ENCODE results near the gene PLEKHG3. TPM values are rescaled to one million over a fixed set of nuclear protein-coding genes. Genes with fewer than 3 reads are reported as not detected.

The PLEKHG3 gene
- total and polyA plus RNA-seq, 4 donors: 8.4 to 21.3 (median 14.6) TPM

GRCh38 chr14:64795211-64795610, 91.0 kb downstream of the PLEKHG3 start:
- no peak overlapping the region for H3K4me3 ChIP-seq (ENCODE audit: low read depth in 1 of 3, low read length in 3 of 3)
- H3K9me3 ChIP-seq (ENCODE audit: control insufficient read depth in 4 of 4, low read length in 3 of 4): no peaks in the 10 kb centered on the region
- DNase-seq (ENCODE audit: low spot score): no peak
- H3K9ac ChIP-seq (ENCODE audit: low read depth in 1 of 2, low read length in 2 of 2): no peak overlapping the region
- no peak for TF ChIP-seq NR2F2 (IDR thresholded peaks at IDR 0.05)
- TF ChIP-seq REST (IDR thresholded peaks at IDR 0.05): no peak
- no peak for TF ChIP-seq ZBTB33 (IDR thresholded peaks at IDR 0.05)
- TF ChIP-seq RAD21 (IDR thresholded peaks at IDR 0.05): no peak
- TF ChIP-seq HNF4G (IDR thresholded peaks at IDR 0.05): no peak
- TF ChIP-seq EGR1 (IDR thresholded peaks at IDR 0.05; ENCODE audit: low read depth in 2 of 2): no peak
- TF ChIP-seq YY1 (IDR thresholded peaks at IDR 0.05): no peak
- TF ChIP-seq FOXA2 (IDR thresholded peaks at IDR 0.05): no peak
- no peak for TF ChIP-seq CTCF (IDR thresholded peaks at IDR 0.05; ENCODE audit: low read depth, low read length, missing input control)
- no peak for TF ChIP-seq RXRA (IDR thresholded peaks at IDR 0.05)
- no peak for TF ChIP-seq SP1 (IDR thresholded peaks at IDR 0.05)
- TF ChIP-seq ATF3 (IDR thresholded peaks at IDR 0.05): no peak
- TF ChIP-seq JUND (IDR thresholded peaks at IDR 0.05): no peak
- TF ChIP-seq TAF1 (conservative IDR thresholded peaks at IDR 0.05): no peak
- TF ChIP-seq FOXA1 (IDR thresholded peaks at IDR 0.05): no peak
- no peak for TF ChIP-seq MAX (IDR thresholded peaks at IDR 0.05)
- no peak for TF ChIP-seq GABPA (IDR thresholded peaks at IDR 0.05 in 1 of 2, conservative IDR thresholded peaks at IDR 0.05 in 1 of 2)
- H3K4me1 ChIP-seq (ENCODE audit: control insufficient read depth in 4 of 4, insufficient read depth in 4 of 4, low read length in 3 of 4): no peaks in the 10 kb centered on the region
- H3K27me3 ChIP-seq (ENCODE audit: control insufficient read depth in 4 of 4, insufficient read depth in 4 of 4, low read length in 3 of 4): no peaks in the 10 kb centered on the region
- H3K27ac ChIP-seq (ENCODE audit: low read depth in 1 of 2, low read length in 2 of 2): no peak overlapping the region
- no peaks in the 10 kb centered on the region for H3K36me3 ChIP-seq (ENCODE audit: control insufficient read depth in 4 of 4, insufficient read depth in 3 of 4, low read depth in 1 of 4, low read length in 3 of 4)
- 96% methylated on average over 16 of the region's 16 CpGs for WGBS

- H3K36me3 ChIP-seq (ENCODE audit: control insufficient read depth in 4 of 4, insufficient read depth in 3 of 4, low read depth in 1 of 4, low read length in 3 of 4): no peaks in the 10 kb centered on the region
- H3K4me1 ChIP-seq (ENCODE audit: control insufficient read depth in 4 of 4, insufficient read depth in 4 of 4, low read length in 3 of 4): no peaks in the 10 kb centered on the region
- no peak overlapping the region for H3K9ac ChIP-seq (ENCODE audit: low read depth in 1 of 2, low read length in 2 of 2)
- H3K9me3 ChIP-seq (ENCODE audit: control insufficient read depth in 4 of 4, low read length in 3 of 4): no peaks in the 10 kb centered on the region
- 90% methylated on average over 3 of the region's 3 CpGs for WGBS
- H3K27me3 ChIP-seq (ENCODE audit: control insufficient read depth in 4 of 4, insufficient read depth in 4 of 4, low read length in 3 of 4): no peaks in the 10 kb centered on the region
- H3K4me3 ChIP-seq (ENCODE audit: low read depth in 1 of 3, low read length in 3 of 3): no peak overlapping the region
- DNase-seq (ENCODE audit: low spot score): no peak
- H3K27ac ChIP-seq (ENCODE audit: low read depth in 1 of 2, low read length in 2 of 2): no peak overlapping the region
- TF ChIP-seq TAF1 (conservative IDR thresholded peaks at IDR 0.05): no peak
- no peak for TF ChIP-seq CTCF (IDR thresholded peaks at IDR 0.05; ENCODE audit: low read depth, low read length, missing input control)
- no peak for TF ChIP-seq ATF3 (IDR thresholded peaks at IDR 0.05)
- TF ChIP-seq FOXA1 (IDR thresholded peaks at IDR 0.05): no peak
- no peak for TF ChIP-seq GABPA (IDR thresholded peaks at IDR 0.05 in 1 of 2, conservative IDR thresholded peaks at IDR 0.05 in 1 of 2)
- no peak for TF ChIP-seq JUND (IDR thresholded peaks at IDR 0.05)
- TF ChIP-seq YY1 (IDR thresholded peaks at IDR 0.05): no peak
- TF ChIP-seq SP1 (IDR thresholded peaks at IDR 0.05): no peak
- no peak for TF ChIP-seq FOXA2 (IDR thresholded peaks at IDR 0.05)
- TF ChIP-seq RAD21 (IDR thresholded peaks at IDR 0.05): no peak
- no peak for TF ChIP-seq RXRA (IDR thresholded peaks at IDR 0.05)
- TF ChIP-seq HNF4G (IDR thresholded peaks at IDR 0.05): no peak
- no peak for TF ChIP-seq EGR1 (IDR thresholded peaks at IDR 0.05; ENCODE audit: low read depth in 2 of 2)
- no peak for TF ChIP-seq NR2F2 (IDR thresholded peaks at IDR 0.05)
Measured at GRCh38 chr14:64795921-64796320, 91.7 kb downstream of the PLEKHG3 start.

Measured in liver (tissue), 9 donors.